GM19023 (cell line): ENCODE results near the gene CERS3.

Experiments
- ATAC-seq: cut with Tn5 transposase; IDR thresholded peaks from one replicate; pipeline ENCODE4 v1.9.1; 2021; ENCODE audit warnings: mild to moderate bottlenecking, moderate library complexity; ENCODE audit not compliant: unreplicated experiment

CERS3 gene

DNA sequence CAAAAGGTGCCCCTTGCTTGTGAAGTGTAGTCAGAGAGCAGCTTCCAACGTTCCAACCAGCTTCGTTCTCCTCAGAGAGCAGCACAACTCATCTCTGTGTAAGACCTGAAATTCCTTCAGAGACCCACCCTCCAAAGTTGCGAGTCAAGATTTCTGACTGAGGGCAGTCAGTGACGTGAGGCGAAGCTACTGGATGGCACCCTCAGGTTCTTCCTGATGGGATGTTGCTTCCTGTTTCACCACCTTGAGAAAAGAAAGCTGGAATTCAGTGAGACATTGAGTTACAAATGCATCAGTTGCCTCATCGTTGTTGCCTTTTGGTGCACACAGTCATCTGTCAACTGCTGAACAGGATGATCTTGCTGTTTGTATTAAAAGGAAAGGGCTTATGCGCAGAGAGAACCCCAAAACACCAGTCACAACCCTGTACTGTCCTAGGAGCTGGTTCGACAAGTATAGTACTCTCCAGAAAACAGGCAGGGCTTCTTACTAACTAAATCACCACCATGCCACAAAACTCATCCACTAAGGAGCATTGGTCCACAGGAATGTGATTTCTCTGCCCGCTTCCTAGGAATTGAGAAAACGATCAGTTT, at the start of gene CERS3:
CERS3 (minus strand) TSS at position 118 of the 596 bp plus-strand sequence. CDS start 27,101 bp downstream, outside the sequence.
- no peak for ATAC-seq

DNA sequence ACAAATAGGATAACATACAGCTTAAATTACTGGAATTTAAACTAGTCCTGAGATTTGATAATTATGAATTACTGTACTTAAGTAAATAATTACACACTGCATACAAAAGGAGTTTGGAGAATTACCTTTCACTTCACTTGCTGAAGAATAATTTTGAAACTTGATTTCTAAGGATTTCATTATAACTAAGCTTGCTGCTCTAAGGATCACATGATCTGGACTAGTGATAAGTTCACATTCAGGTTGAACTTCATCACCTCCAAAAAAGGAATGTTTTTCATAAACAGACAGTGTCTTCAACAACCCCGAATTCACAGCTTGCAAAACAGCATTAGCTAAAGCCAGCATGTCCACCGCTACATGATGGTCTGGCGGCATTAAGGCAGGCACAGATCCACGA, 44.8 kb upstream of the CERS3 start:
- ATAC-seq, result no peak

DNA sequence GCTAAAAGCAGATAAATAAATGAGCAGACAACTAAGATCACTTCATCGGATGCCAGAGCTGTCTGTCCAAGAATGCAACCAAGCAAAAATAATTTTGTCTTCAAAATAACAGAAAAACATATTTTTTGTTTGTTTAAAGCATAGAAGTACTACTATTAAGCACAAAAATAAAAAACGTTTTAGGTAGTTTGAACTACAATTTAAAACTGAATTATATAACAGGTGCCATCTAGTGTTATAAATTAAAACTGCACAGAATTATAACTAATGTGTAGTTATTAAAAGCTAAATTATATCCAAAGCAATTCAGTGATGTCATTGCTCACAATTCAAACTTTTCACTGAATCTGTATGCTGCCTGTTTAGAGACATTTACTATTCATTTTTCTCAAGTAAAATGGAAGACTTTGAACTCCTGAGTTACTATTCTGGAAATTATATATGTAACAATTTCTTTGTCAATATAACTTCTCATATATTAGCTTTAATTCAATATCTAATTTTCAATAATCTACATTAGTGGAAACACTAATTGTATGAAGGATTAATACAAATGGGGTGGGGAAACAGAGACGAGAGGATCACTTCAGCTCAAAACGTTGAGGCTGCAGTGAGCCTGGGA, 43.7 kb upstream of the CERS3 start:
- no peak for ATAC-seq

DNA sequence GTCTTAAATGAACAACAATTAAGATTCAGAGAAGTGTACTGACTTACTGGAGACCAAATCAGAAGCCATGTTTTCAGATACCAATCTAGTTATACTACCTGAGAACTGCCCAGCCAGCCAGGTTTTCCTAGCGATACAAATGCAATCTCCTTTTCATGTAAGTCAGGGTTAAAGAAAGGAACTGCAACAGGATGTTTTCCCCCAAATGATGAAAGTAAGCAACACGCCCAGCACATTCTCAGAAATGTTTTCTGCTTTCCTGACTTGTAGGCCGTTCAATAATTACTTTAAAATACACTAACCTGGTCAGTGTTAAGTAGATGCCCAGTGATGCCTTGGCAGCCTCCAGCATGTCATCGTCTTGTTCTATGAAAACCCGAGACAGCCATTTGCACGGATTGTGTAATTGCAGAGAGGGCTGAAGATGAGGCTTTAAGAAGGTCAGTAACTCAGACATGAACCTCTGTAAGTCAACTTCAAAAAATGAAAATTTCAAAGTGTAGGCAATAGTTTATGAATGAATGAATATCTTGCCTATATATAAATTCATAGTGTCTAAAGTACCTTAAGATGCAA, 42.9 kb upstream of the CERS3 start:
- ATAC-seq, result no peak

DNA sequence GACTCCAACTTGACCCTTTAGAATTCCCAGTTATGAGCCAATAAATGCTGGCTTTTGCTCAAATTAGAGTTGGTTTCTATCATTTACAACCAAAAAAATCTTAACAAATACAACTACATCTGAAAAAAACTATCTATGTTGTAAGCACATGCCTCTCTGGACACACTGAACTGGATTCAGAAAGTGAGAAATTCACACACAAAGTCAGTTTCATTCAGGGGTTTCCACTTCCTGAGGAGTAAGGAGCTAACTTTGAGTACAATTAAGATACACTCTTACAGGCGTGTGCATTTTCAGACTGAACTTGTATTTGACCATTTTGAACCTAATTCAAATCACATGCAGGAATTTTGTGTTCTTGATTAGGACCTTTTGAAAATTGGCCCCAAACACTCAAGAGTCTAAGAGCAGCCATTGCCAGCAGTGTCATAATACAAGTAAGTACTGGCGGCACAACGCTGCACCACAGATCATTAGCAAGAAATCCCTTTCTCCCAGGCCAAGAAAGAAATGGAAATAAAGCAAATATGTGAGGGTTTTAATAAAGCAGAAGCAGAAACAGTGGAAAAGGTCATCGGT, 42.1 kb upstream of the CERS3 start:
- ATAC-seq, result peak; percentile 60

DNA sequence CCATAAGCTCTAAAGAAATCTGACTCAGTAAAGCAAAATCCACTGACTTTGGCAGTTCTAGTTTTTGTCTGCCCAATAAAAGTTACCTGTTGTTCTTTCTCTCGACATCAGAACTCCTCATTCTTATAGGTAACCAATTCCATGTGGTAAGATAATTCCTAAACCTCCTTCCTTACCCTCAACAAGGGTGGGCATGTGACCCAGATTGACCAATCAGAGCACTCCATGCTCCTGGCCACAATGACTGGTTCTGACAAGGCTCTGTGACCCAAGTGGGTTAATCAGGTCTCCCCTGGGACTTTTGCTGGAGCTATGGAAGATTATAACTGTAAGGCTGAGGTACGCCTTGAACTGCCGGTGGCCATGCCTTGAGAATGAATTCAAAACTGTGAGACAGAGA, 41.5 kb upstream of the CERS3 start:
- ATAC-seq, result no peak

DNA sequence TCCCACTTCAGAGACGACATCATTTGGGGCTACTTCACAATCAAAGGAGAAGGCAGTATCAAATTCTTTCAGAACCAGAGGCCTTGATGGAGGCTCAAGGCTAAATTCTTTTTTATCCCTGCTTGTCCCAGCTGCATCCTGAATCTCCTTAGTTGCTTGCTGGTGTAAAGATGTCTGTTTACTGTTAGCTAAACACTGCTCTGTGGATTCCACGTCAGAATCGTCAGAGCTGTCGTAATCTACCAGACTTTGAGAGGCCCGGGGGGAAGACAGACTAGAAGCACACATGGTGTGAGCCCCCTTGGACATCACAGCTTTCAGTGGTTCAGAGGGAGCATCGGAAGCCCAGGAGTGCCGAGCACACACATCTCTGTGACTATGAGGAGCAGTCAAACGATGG, 40.6 kb upstream of the CERS3 start:
- no peak for ATAC-seq

DNA sequence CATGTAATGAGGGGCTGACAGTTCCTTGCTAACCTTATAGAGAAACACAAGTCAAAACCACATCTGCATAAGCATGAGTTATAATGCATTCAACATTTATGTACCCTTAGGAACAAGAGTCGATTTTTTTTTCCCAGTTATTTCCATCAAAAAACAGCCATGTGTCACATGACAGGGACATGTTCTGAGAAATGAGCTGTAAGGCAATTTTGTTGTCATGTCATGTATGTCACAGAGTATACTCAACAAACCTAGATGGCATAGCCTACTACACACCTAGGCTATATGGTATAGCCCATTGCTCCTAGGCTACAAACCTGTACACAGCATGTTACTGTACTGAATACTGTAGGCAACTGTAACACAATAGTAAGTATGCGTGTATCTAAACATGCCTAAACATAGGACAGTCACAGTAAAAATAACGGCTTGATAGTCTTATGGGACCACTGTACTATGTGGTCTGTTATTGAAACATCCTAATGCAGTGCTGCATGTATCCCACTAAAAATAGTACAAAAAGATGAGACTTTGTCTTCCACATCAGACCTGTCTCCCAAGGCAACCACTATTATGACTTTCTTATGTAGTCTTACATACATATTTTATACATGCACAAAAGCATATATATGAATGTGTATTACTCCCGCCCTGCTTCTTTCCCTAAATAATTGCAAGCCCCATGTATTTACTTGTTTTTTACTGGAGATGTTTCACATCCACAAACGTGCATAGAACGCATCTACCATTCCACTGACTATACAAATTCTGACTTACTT, 38.3 kb upstream of the CERS3 start:
- ATAC-seq, result no peak

DNA sequence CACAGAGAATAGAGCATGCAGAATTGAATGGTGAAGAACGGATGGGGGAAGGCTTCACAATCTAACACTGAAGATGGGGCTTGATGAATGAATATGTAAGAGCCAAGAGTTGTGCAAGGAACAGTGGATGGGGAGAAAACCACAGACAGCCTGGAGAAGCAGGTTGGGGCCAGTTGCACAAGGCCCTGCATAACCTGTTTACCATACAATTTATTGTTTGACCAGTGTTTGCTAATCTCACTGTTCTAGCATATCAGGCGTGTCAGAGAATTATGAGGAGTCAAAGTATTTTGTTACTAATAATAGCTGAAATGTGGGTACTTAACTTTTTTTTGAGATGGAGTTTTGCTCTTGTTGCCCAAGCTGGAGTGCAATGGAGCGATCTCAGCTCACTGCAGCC, 36.8 kb upstream of the CERS3 start:
- no peak for ATAC-seq

DNA sequence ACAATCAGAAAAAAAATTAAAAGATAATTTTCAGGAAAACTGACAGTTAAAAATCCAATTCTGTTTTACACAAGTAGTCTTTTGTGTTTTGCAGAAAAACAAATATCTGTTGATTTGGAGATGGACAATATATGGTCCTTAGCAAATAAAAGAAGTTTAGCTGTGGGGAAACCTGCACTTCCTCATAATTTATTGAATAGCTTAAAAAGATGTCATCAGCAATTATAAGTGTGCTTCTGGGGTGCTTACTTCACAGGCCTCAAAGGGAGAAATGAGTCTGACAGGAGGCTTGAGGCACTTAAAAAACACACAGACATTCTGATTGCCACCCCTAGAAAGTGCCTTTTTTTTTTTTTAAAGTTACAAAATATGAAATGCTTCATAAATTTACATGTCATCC, 31.6 kb upstream of the CERS3 start:
- no peak for ATAC-seq

DNA sequence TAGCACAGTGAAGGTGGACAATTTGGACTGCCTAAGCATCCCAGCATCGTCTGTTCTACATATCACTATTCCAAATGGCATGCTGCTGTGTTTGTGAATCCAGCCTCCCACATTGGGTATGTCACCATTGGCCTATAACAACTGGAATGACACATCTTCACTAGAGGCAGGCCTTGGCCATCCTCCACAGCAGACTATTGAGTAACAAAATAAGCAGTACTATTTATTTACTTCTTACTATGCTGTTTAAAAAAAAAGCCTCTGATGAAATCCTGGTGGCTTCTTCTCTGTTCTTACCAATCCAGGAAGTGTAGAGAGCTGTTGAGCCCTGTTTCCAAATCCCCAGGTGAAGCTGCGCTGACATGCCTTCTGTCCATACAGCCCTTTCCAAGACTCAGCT, 30.6 kb upstream of the CERS3 start:
- no peak for ATAC-seq

DNA sequence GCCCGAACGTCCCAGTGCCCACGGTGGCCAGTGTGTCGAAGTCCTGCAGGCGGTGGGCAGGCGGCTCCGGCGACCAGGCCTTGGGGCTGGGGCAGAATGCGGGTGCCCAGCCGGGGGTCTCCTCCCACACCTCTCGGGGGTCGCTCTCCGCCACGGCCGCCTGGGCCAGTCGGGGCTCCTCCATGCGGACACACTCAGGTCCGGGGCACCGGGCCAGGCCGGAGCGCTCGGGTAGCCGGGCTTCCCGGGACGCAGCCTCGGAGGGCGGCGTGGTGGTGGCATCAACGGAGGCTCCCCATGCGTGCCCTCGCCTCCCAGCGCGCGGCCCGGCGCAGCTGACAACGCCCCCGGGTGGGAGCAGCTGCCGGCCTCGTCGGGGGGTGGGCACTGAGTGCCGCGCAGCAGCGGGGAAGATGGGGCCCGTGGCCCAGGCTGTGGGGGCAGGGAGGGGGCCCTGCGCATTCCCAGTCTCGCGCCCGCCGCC, 30.1 kb upstream of the CERS3 start:
- no peak for ATAC-seq

DNA sequence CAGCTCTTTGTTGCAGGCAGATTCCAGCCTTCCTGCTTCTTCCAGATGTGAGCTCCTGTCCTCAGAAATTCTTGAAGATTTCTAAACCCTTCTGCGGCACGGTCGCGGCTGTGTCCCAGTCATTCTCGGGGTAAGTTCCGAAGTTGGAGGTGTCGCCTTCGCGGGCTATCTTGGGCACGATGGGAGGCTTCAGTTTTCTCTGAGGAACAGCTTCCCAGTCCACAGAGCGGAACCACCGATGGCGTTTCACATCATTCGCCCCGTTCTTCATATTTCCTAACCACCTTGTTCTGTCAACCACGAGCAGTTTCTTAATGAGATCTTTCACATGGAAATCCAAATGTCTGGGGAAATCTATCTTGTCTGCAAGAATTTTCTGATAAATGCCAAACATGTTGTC, 24.7 kb upstream of the CERS3 start:
- ATAC-seq, result no peak

DNA sequence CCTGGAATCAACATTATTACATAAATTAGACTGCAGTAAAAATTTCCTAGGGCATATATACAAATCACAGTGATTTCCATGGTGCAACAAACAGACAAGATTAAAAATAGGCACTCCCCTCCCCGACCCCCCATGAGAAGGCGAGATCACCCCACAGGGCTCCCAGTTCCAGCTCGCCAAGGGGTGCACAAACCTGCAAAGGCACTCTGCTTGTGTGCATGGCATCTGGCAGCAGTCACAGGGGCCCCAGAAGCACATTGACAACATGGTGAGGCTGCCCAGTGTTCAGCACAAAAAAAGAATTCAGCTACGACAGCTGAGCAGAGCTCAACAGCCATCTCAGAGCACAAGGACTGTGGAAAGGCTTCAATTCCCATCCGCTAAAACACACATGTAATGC, 19.2 kb upstream of the CERS3 start:
- ATAC-seq, result no peak

DNA sequence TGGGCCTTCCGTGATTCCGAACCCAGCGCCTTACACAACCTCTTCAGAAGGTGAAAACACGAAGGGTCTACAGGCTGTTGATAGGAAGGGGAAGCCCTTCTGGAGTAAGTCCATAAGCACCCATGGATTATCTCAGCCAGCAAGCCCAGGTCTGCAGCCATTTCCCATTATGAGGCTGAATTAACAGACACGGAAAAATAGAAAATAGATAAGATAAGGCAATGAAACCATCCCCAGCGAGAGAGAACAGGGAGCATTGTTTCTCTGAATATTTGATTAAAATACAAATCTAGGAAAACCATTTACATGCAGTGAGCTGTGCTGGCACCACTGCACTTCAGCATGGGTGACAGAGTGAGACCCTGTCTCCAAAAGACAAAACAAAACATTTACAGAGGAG, 16.2 kb upstream of the CERS3 start:
- no peak for ATAC-seq

DNA sequence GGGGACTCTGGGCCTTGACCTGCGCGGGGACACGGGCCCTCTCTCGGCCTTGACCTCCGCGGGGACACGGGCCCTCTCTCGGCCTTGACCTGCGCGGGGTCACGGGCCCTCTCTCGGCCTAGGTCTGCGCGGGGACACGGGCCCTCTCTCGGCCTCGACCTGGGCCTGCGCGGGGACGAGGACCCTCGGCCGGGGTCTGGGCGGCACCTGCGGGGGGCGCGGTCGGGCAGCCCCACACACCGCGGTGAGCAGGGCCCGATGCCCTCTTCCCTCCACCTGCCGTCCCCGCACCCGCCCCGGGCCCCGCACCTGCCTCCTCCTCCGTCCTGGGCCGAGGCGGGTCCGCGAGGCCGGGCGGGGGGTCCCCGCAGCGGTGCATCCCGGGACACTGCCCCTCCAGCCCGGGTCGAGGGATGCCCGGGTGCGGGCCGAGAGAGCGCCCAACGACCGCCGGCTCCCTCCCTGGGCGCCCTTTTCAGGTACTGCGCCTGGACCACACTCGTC, 15.6 kb upstream of the CERS3 start:
- no peak for ATAC-seq

DNA sequence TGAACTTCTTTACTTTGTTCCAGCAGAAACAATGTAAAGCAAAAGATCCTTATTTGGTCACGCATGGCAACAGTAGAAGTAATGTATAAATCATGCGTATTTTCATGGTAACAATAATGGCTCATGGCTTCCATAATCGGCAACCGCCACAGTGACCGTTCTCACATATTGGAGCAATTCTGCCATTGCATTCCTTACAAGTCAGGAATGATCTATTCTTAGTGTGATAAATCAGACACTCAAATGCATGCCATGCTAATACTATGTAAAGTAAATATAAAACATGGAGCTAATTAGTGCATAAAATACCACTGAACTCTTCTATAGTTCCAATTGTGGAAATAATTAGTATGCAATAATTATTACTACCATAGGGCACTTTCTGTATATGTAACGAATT, 13.5 kb upstream of the CERS3 start:
- no peak for ATAC-seq

DNA sequence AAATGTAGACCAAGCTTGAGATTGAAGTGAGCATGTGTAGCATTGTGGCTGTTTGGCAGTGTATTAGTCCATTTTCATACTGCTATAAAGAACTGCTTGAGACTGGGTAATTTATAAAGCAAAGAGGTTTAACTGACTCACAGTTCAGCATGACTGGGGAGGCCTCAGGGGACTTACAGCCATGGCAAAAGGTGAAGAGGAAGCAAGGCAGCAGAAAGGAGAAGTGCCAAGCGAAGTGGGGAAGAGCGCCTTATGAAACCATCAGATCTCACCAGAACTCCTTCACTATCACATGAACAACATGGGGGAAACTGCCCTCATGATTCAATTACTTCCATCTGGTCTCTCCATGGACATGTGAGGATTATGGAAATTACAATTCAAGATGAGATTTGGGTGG, 8.6 kb upstream of the CERS3 start:
- no peak for ATAC-seq

DNA sequence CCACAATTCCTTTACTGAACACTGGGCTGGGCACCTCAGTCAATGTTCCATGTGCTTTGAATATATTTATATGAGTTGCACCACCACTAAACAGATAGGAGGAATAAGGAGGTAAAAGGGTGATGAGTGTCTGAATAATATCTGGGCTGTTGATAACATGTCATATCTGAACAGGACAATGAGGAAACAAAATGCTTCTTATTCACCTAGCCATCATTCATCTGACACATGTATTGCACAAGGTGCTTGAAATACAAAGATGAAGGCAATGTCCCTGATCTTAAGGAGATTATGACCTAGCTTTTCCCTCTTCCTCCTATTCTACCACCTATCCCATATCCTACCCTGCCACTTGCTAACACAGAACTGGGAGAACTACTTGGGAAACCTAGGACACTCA, 8.0 kb upstream of the CERS3 start:
- no peak for ATAC-seq

DNA sequence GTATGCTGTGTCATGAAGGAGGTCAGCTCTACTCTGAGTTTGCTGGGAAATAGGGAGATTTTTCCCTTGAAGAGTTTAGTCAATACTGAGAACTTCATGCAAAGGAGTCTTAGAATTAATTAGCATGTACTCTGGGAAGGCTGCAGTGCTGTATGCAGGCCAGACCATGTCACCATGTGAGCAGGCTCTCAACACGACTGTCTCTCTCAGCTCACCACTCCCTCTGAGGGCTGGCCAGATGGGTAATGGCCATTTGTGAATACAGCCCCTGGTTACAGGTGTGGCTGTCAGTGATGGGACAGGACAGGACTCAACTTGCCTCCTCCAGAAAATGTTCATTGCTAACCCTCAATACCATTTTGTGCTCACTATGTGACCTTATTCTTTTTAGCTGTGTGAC, 5.1 kb upstream of the CERS3 start:
- ATAC-seq, result no peak

DNA sequence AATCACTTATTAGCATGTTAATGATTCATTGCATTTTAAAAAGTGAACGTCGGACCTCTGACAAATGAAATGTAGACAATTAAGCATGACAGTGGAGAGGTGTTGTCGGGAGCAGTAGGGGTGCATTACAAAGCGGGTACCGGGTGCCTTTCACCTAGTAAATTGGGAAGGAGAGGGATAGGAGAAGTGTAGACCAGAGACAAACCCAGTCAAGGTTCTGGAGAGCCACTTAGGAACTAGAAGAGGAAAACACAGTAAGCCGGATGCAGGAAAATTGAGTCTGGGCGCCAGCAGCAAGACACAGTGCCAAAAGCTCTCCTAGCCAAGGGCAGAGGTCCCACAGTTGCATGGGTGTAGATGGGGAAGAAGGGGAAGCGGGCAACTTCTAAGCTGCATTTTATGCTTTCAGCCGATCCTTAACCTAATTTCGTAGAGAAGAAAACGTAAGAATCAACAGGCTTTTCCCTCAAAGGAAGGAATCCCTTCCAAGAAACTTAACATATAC, 3.1 kb upstream of the CERS3 start:
- ATAC-seq, result no peak
